Stomach (tissue), 9 donors: Measurements from ENCODE around the gene CYSTM1. TPM values are rescaled to one million over a fixed set of nuclear protein-coding genes. Genes with fewer than 3 reads are reported as not detected.

Source experiments
- DNase-seq, 2 donors: peaks; one replicate each; pipeline versions ENCODE4 v3.0.0 to v3.0.0-alpha.2; 2013 to 2019
- H3K27ac ChIP-seq, 5 donors: fragments of 200-600 bp in 4 of 5; sonication (generic) in 4 of 5; one replicate each; pipeline ENCODE4 v1.5.1; 2013 to 2019; ENCODE audit warnings: mild to moderate bottlenecking in 1 of 5, moderate library complexity in 1 of 5
- H3K27me3 ChIP-seq, 3 donors: fragments of 200-600 bp; sonication (generic); one replicate each; pipeline ENCODE4 v1.5.1; 2017 to 2019; ENCODE audit warnings: mixed run types in 1 of 3
- H3K36me3 ChIP-seq, 4 donors: fragments of 200-600 bp; sonication (generic); 1 replicate in 3 of 4; 2 replicates in 1 of 4; pipeline ENCODE4 v1.5.1; 2016 to 2019
- H3K4me1 ChIP-seq, 4 donors: fragments of 200-600 bp; sonication (generic); one replicate each; pipeline ENCODE4 v1.5.1; 2016 to 2019
- H3K4me3 ChIP-seq, 4 donors: fragments of 200-600 bp; sonication (generic) in 3 of 4; one replicate each; pipeline ENCODE4 v1.5.1; 2016 to 2019; ENCODE audit warnings: mild to moderate bottlenecking in 1 of 4
- H3K9me3 ChIP-seq, 4 donors: fragments of 200-600 bp; sonication (generic); one replicate each; pipeline ENCODE4 v1.5.1; 2016 to 2019
- EP300 ChIP-seq: sonication (generic); formaldehyde crosslinking; IDR thresholded peaks from one replicate; pipeline ENCODE4 v1.6.1; 2017; ENCODE audit warnings: antibody characterized with exemption
- POLR2A ChIP-seq, 4 donors: fragments of 450-650 bp; IDR thresholded peaks; one replicate each; pipeline ENCODE4 v1.6.1; 2016; ENCODE audit warnings: antibody characterized with exemption in 4 of 4, control low read depth in 2 of 4, mild to moderate bottlenecking in 1 of 4, moderate library complexity in 1 of 4
- POLR2AphosphoS5 ChIP-seq, 3 donors: sonication (generic); formaldehyde crosslinking; IDR thresholded peaks; one replicate each; pipeline ENCODE4 v1.6.1; 2016; ENCODE audit warnings: antibody characterized with exemption in 3 of 3
- WGBS, 5 donors: extraction: QIAGEN DNeasy Blood & Tissue Kit in 3 of 5; methylation state at CpG; one replicate each; pipeline versions ENCODE4 v1.1.5 to v1.1.7; 2013 to 2018; 5-methylcytosine and 5-hydroxymethylcytosine counted together
- intact Hi-C: fragments of 100-400 bp; cut with DNase I; formaldehyde crosslinking; loops from one replicate; pipeline ENCODE4 v1.15.1; 2023; ENCODE audit warnings: low total_unique reads
- polyA plus RNA-seq, 3 donors: library from polyadenylated mRNA; stranded (reverse); fragments of 200-250 nt; gene quantifications; one replicate each; pipeline ENCODE4 v1.2.3, GENCODE V29; 2013
- total RNA-seq, 5 donors: library from RNA; depleted of rRNA; stranded (reverse); fragments of >200 nt; gene quantifications; one replicate each; pipeline versions ENCODE4 v1.1.0 to v1.2.3, GENCODE V29; 2014 to 2016
- TF ChIP-seq, protein P1 (sequence below), 7 experiments: fragments of 450-650 bp in 4 of 7; fragments of 200-600 bp in 3 of 7; sonication (generic) in 3 of 7; IDR thresholded peaks; one replicate each; pipeline ENCODE4 v1.5.1; 2016 to 2019; ENCODE audit warnings: antibody characterized with exemption in 7 of 7, control low read depth in 2 of 7, mild to moderate bottlenecking in 1 of 7
- donor health status: healthy with polysubstance abuse.
- donor health status: Bipolar disorder and iron deficiency.
- donor health status: healthy.

Gene CYSTM1
- total and polyA plus RNA-seq, 8 donors = 23.2 to 3,028 (median 321) TPM

DNA sequence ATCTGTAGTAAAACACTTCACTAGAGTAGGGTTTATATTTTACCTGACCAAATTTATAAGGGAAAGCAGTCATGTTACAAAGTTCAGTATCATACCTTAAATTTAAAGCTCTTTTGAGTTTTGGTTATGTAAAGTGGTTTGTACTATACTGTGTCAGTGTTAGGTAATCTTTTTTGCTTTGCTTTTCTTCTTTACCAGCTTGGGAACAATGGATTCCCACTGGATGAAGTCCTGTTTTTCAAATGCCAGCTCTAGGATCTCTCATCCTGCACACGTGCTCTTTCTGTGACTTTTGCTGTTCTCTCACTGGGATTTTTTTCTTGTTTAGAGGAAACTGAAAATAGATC, 15.9 kb downstream of the CYSTM1 start:
- Histone ChIP-seq H3K9me3 (no peaks in the 10 kb centered on the region), H3K36me3 (peaks cover 5 to 18% (median 13%) of the 10 kb centered on the region in 4 donors), H3K4me3 (no peak overlapping the region), H3K4me1 (peaks cover 43 to 86% (median 67%) of the 10 kb centered on the region in 4 donors), H3K27ac (peak overlapping the region in 4 of 5 donors; percentile 35 to 73 (median 47)), H3K27me3 (no peaks in the 10 kb centered on the region)
- intact Hi-C loops = no loop called here
- DNase-seq = no peak
- TF ChIP-seq, protein P1, sequence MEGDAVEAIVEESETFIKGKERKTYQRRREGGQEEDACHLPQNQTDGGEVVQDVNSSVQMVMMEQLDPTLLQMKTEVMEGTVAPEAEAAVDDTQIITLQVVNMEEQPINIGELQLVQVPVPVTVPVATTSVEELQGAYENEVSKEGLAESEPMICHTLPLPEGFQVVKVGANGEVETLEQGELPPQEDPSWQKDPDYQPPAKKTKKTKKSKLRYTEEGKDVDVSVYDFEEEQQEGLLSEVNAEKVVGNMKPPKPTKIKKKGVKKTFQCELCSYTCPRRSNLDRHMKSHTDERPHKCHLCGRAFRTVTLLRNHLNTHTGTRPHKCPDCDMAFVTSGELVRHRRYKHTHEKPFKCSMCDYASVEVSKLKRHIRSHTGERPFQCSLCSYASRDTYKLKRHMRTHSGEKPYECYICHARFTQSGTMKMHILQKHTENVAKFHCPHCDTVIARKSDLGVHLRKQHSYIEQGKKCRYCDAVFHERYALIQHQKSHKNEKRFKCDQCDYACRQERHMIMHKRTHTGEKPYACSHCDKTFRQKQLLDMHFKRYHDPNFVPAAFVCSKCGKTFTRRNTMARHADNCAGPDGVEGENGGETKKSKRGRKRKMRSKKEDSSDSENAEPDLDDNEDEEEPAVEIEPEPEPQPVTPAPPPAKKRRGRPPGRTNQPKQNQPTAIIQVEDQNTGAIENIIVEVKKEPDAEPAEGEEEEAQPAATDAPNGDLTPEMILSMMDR (IDR thresholded peaks at IDR 0.05) = no peak
- TF ChIP-seq EP300 (no peak), POLR2A (IDR thresholded peaks at IDR 0.05) (no peak), POLR2AphosphoS5 (IDR thresholded peaks at IDR 0.05) (no peak)
- 0 to 10% (median 0%) methylated on average over 1 of the region's 1 CpG for WGBS, 5 donors

DNA sequence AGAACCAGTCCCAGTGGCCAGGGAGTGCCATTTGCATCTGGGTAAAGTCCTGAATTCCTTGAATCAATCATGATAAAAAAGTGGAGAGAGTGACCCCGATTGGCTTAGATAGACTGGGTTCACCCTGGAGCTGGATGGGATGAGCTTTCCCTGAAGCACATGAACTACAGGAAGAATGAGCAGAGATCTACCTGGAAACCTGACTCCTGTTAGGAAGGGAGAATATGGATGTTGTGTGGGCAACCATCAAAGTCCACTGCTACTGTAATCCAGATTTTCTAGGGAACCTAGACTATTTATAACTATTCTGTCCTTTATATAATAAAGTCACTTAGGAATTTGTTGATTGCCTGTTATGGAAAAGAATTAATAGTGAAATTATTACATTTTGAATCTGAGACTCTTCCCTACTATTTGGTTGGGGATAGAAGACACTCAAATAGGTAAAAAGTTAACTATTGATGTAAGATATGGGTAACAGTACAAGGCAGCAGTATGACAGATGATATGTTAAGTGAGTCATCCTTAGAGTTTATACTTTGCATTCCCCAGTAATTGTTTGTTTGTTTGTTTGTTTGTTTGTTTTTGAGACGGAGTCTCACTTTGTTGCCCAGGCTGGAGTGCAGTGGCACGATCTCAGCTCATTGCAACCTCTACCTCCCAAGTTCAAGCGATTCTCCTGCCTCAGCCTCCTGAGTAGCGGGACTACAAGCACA, 17.9 kb downstream of the CYSTM1 start:
- Histone ChIP-seq H3K4me1 (peaks cover 43 to 91% (median 61%) of the 10 kb centered on the region in 4 donors), H3K9me3 (no peaks in the 10 kb centered on the region), H3K27ac (peak overlapping the region; percentile 58 to 73 (median 68)), H3K36me3 (peaks cover 5 to 35% (median 27%) of the 10 kb centered on the region in 4 donors), H3K4me3 (no peak overlapping the region), H3K27me3 (no peaks in the 10 kb centered on the region)
- 66 to 81% (median 70%) methylated on average over 5 of the region's 5 CpGs for WGBS, 5 donors
- TF ChIP-seq POLR2AphosphoS5 (IDR thresholded peaks at IDR 0.05) = no peak
- TF ChIP-seq, protein P1 (IDR thresholded peaks at IDR 0.05) = no peak
- no peak for TF ChIP-seq POLR2A (IDR thresholded peaks at IDR 0.05)
- no peak for TF ChIP-seq EP300
- intact Hi-C loops = no loop called here
- no peak for DNase-seq

DNA sequence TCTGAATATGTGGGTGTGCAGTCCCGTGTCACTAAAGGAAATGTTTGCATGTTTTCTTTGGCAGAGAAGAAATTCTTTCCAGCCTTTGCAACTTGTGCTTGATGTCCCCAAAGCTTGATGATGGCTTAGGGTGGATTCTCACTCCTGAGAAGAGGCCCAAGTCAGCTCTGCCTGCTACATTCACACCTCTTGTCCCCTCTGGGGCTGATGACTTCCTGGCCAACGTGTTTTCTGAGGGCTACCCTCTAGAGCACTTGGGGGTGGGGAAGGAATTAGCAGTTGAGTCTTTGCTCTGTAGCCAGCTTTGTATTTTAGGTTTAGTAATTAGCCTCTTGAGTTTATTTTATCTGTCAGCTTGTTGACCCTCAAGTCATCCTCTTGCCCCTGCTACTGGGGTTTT, 19.7 kb downstream of the CYSTM1 start:
- TF ChIP-seq EP300 (no peak), POLR2A (IDR thresholded peaks at IDR 0.05) (no peak), POLR2AphosphoS5 (IDR thresholded peaks at IDR 0.05) (no peak)
- TF ChIP-seq, protein P1 (IDR thresholded peaks at IDR 0.05) = no peak

DNA sequence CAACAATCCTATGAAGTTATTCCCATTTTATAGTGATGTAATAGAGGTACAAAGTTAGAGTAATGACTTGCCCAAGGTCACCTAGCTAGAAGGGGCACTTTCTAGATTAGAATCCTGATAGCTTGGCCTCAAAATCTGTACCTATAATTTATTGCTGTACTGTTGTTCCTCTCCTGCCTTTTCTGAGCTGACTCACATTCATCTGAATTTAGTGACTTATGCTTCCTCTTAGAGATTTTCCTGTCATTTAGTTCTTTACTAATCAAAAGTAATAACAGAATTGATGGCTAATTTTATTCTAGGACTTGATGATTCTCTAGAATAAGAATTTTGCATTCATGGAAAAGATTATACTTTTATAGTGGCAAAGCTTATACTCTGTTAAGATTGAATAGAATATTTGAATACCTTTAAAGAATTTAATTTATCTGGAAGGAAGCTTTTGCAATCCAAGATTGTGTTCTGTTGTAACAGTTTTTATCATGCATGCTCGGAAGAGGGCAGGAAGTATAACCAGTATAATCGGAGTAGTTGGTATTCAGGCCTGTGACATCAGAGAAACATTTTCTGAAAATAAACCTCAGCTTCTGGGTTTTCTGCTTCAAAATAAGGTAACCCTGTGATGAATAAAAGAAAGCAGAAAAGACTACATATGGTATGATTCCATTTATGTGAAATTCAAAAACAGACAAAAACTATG, 21.3 kb downstream of the CYSTM1 start:
- WGBS, 5 donors = 20 to 53% (median 31%) methylated on average over 2 of the region's 2 CpGs
- TF ChIP-seq, protein P1 (IDR thresholded peaks at IDR 0.05) = no peak
- no peak for TF ChIP-seq POLR2AphosphoS5 (IDR thresholded peaks at IDR 0.05)
- no peak for TF ChIP-seq POLR2A (IDR thresholded peaks at IDR 0.05)
- TF ChIP-seq EP300 = no peak
- Histone ChIP-seq H3K4me3 (no peak overlapping the region), H3K36me3 (peaks cover 9 to 47% (median 44%) of the 10 kb centered on the region in 4 donors), H3K27me3 (no peaks in the 10 kb centered on the region), H3K9me3 (no peaks in the 10 kb centered on the region), H3K27ac (peak overlapping the region in 4 of 5 donors; percentile 11 to 73 (median 64)), H3K4me1 (peaks cover 26 to 93% (median 51%) of the 10 kb centered on the region in 4 donors)
- intact Hi-C loops = no loop called here
- no peak for DNase-seq

More for the DNA sequence above, 19.7 kb downstream of the CYSTM1 start:
- Histone ChIP-seq H3K4me3 (no peak overlapping the region), H3K4me1 (peaks cover 39 to 94% (median 63%) of the 10 kb centered on the region in 4 donors), H3K9me3 (no peaks in the 10 kb centered on the region), H3K27ac (peak overlapping the region; percentile 45 to 73 (median 68)), H3K36me3 (peaks cover 9 to 47% (median 43%) of the 10 kb centered on the region in 4 donors), H3K27me3 (no peaks in the 10 kb centered on the region)
- 13 to 41% (median 33%) methylated on average over 2 of the region's 2 CpGs for WGBS, 5 donors
- no peak for DNase-seq
- intact Hi-C loops = no loop called here
